ENCODE data around the gene CEP350.

CEP350 gene

GRCh38 chr1:179966551-179966950 lies 11.9 kb downstream of the CEP350 start:
- no peak for DNase-seq (ENCODE audit: low read depth, low spot score)
- no peaks in the 10 kb centered on the region for H3K27me3 ChIP-seq (ENCODE audit: insufficient read depth, insufficient read length)
- peaks cover 11% of the 10 kb centered on the region for H3K9me3 ChIP-seq (ENCODE audit: insufficient read depth, low read length)
- H3K4me1 ChIP-seq (ENCODE audit: insufficient read depth, insufficient read length), result no peaks in the 10 kb centered on the region
- H3K4me3 ChIP-seq (ENCODE audit: insufficient read length, low read depth), result no peak overlapping the region
- peaks cover 12% of the 10 kb centered on the region for H3K36me3 ChIP-seq (ENCODE audit: insufficient read depth, insufficient read length, low read length)
- TF ChIP-seq YY1 (IDR thresholded peaks at IDR 0.05; ENCODE audit: insufficient read depth, insufficient read length), result no peak
- TF ChIP-seq SUZ12 (IDR thresholded peaks at IDR 0.05; ENCODE audit: extremely low read depth, insufficient read depth, insufficient read length), result no peak
- TF ChIP-seq ZNF274 (IDR thresholded peaks at IDR 0.05; ENCODE audit: low read depth, low read length), result no peak
- no peak overlapping the region for H3K9ac ChIP-seq (ENCODE audit: insufficient read length, low read depth)

- Histone ChIP-seq H3K36me3 (ENCODE audit: insufficient read depth, insufficient read length, low read length) (peaks cover 9% of the 10 kb centered on the region), H3K9me3 (ENCODE audit: insufficient read depth, low read length) (peaks cover 11% of the 10 kb centered on the region), H3K9ac (ENCODE audit: insufficient read length, low read depth) (no peak overlapping the region), H3K4me1 (ENCODE audit: insufficient read depth, insufficient read length) (no peaks in the 10 kb centered on the region), H3K4me3 (ENCODE audit: insufficient read length, low read depth) (no peak overlapping the region), H3K27me3 (ENCODE audit: insufficient read depth, insufficient read length) (no peaks in the 10 kb centered on the region)
- no peak for DNase-seq (ENCODE audit: low read depth, low spot score)
- TF ChIP-seq YY1 (IDR thresholded peaks at IDR 0.05; ENCODE audit: insufficient read depth, insufficient read length) (no peak), SUZ12 (IDR thresholded peaks at IDR 0.05; ENCODE audit: extremely low read depth, insufficient read depth, insufficient read length) (no peak), ZNF274 (IDR thresholded peaks at IDR 0.05; ENCODE audit: low read depth, low read length) (no peak)
These were observed 13.8 kb downstream of the CEP350 start for GRCh38 chr1:179968284-179968993.

GRCh38 chr1:179968994-179969919 lies 14.6 kb downstream of the CEP350 start:
- no peak overlapping the region for H3K9ac ChIP-seq (ENCODE audit: insufficient read length, low read depth)
- TF ChIP-seq YY1 (IDR thresholded peaks at IDR 0.05; ENCODE audit: insufficient read depth, insufficient read length) (no peak), SUZ12 (IDR thresholded peaks at IDR 0.05; ENCODE audit: extremely low read depth, insufficient read depth, insufficient read length) (no peak), ZNF274 (IDR thresholded peaks at IDR 0.05; ENCODE audit: low read depth, low read length) (no peak)
- H3K4me1 ChIP-seq (ENCODE audit: insufficient read depth, insufficient read length), result no peaks in the 10 kb centered on the region
- peaks cover 9% of the 10 kb centered on the region for H3K36me3 ChIP-seq (ENCODE audit: insufficient read depth, insufficient read length, low read length)
- no peak overlapping the region for H3K4me3 ChIP-seq (ENCODE audit: insufficient read length, low read depth)
- H3K27me3 ChIP-seq (ENCODE audit: insufficient read depth, insufficient read length), result no peaks in the 10 kb centered on the region
- H3K9me3 ChIP-seq (ENCODE audit: insufficient read depth, low read length), result peaks cover 11% of the 10 kb centered on the region
- DNase-seq (ENCODE audit: low read depth, low spot score), result no peak

- no peaks in the 10 kb centered on the region for H3K27me3 ChIP-seq (ENCODE audit: insufficient read depth, insufficient read length)
- no peak overlapping the region for H3K9ac ChIP-seq (ENCODE audit: insufficient read length, low read depth)
- no peak overlapping the region for H3K4me3 ChIP-seq (ENCODE audit: insufficient read length, low read depth)
- DNase-seq (ENCODE audit: low read depth, low spot score), result no peak
- TF ChIP-seq SUZ12 (IDR thresholded peaks at IDR 0.05; ENCODE audit: extremely low read depth, insufficient read depth, insufficient read length) (no peak), YY1 (IDR thresholded peaks at IDR 0.05; ENCODE audit: insufficient read depth, insufficient read length) (no peak), ZNF274 (IDR thresholded peaks at IDR 0.05; ENCODE audit: low read depth, low read length) (no peak)
- no peaks in the 10 kb centered on the region for H3K4me1 ChIP-seq (ENCODE audit: insufficient read depth, insufficient read length)
- peaks cover 11% of the 10 kb centered on the region for H3K9me3 ChIP-seq (ENCODE audit: insufficient read depth, low read length)
- H3K36me3 ChIP-seq (ENCODE audit: insufficient read depth, insufficient read length, low read length), result peaks cover 9% of the 10 kb centered on the region
These were observed 15.4 kb downstream of the CEP350 start for GRCh38 chr1:179969962-179970361.

- H3K9ac ChIP-seq (ENCODE audit: insufficient read length, low read depth), result no peak overlapping the region
- peaks cover 9% of the 10 kb centered on the region for H3K36me3 ChIP-seq (ENCODE audit: insufficient read depth, insufficient read length, low read length)
- no peak overlapping the region for H3K4me3 ChIP-seq (ENCODE audit: insufficient read length, low read depth)
- no peaks in the 10 kb centered on the region for H3K4me1 ChIP-seq (ENCODE audit: insufficient read depth, insufficient read length)
- H3K9me3 ChIP-seq (ENCODE audit: insufficient read depth, low read length), result peaks cover 2% of the 10 kb centered on the region; the same call in 1 of the 2 replicates
- no peak for DNase-seq (ENCODE audit: low read depth, low spot score)
- TF ChIP-seq YY1 (IDR thresholded peaks at IDR 0.05; ENCODE audit: insufficient read depth, insufficient read length) (no peak), ZNF274 (IDR thresholded peaks at IDR 0.05; ENCODE audit: low read depth, low read length) (no peak), SUZ12 (IDR thresholded peaks at IDR 0.05; ENCODE audit: extremely low read depth, insufficient read depth, insufficient read length) (no peak)
- no peaks in the 10 kb centered on the region for H3K27me3 ChIP-seq (ENCODE audit: insufficient read depth, insufficient read length)
These were observed 17.2 kb downstream of the CEP350 start for GRCh38 chr1:179971563-179972496.

- Histone ChIP-seq H3K36me3 (ENCODE audit: insufficient read depth, insufficient read length, low read length) (peaks cover 9% of the 10 kb centered on the region), H3K9ac (ENCODE audit: insufficient read length, low read depth) (no peak overlapping the region), H3K27me3 (ENCODE audit: insufficient read depth, insufficient read length) (no peaks in the 10 kb centered on the region), H3K4me3 (ENCODE audit: insufficient read length, low read depth) (no peak overlapping the region), H3K4me1 (ENCODE audit: insufficient read depth, insufficient read length) (no peaks in the 10 kb centered on the region), H3K9me3 (ENCODE audit: insufficient read depth, low read length) (no peaks in the 10 kb centered on the region)
- DNase-seq (ENCODE audit: low read depth, low spot score), result no peak
- TF ChIP-seq ZNF274 (IDR thresholded peaks at IDR 0.05; ENCODE audit: low read depth, low read length) (no peak), SUZ12 (IDR thresholded peaks at IDR 0.05; ENCODE audit: extremely low read depth, insufficient read depth, insufficient read length) (no peak), YY1 (IDR thresholded peaks at IDR 0.05; ENCODE audit: insufficient read depth, insufficient read length) (no peak)
These were observed 18.8 kb downstream of the CEP350 start for GRCh38 chr1:179973198-179974110.

Measured in NT2/D1 (cell line).